Muscle layer of colon (tissue), 2 donors: ENCODE results near the gene SERTAD1.

ENCODE experiments used
- H3K27ac ChIP-seq: one replicate; pipeline ENCODE4 v1.7.0; 2013; ENCODE audit warnings: low read depth, mild to moderate bottlenecking, low read length, moderate library complexity
- H3K27me3 ChIP-seq, 2 donors: one replicate each; pipeline ENCODE4 v1.7.0; 2013; ENCODE audit warnings: low read length in 2 of 2, mild to moderate bottlenecking in 2 of 2; ENCODE audit not compliant: insufficient read depth in 2 of 2, control insufficient read depth in 1 of 2
- H3K36me3 ChIP-seq: one replicate; pipeline ENCODE4 v1.7.0; 2013; ENCODE audit warnings: mild to moderate bottlenecking, low read length; ENCODE audit not compliant: insufficient read depth
- H3K4me1 ChIP-seq: one replicate; pipeline ENCODE4 v1.7.0; 2013; ENCODE audit warnings: mild to moderate bottlenecking, low read length; ENCODE audit not compliant: insufficient read depth
- H3K4me3 ChIP-seq, 2 donors: one replicate each; pipeline ENCODE4 v1.7.0; 2013; ENCODE audit warnings: low read length in 2 of 2, low read depth in 1 of 2, mild to moderate bottlenecking in 1 of 2, moderate library complexity in 1 of 2
- H3K9ac ChIP-seq: one replicate; pipeline ENCODE4 v1.7.0; 2013; ENCODE audit warnings: low read length
- H3K9me3 ChIP-seq: one replicate; pipeline ENCODE4 v1.7.0; 2013; ENCODE audit warnings: mild to moderate bottlenecking, low read length
- donor health status: abdominal sarcoma.
- donor health status: Adenocarcinoma of cecum.

Gene SERTAD1, protein sequence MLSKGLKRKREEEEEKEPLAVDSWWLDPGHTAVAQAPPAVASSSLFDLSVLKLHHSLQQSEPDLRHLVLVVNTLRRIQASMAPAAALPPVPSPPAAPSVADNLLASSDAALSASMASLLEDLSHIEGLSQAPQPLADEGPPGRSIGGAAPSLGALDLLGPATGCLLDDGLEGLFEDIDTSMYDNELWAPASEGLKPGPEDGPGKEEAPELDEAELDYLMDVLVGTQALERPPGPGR

DNA sequence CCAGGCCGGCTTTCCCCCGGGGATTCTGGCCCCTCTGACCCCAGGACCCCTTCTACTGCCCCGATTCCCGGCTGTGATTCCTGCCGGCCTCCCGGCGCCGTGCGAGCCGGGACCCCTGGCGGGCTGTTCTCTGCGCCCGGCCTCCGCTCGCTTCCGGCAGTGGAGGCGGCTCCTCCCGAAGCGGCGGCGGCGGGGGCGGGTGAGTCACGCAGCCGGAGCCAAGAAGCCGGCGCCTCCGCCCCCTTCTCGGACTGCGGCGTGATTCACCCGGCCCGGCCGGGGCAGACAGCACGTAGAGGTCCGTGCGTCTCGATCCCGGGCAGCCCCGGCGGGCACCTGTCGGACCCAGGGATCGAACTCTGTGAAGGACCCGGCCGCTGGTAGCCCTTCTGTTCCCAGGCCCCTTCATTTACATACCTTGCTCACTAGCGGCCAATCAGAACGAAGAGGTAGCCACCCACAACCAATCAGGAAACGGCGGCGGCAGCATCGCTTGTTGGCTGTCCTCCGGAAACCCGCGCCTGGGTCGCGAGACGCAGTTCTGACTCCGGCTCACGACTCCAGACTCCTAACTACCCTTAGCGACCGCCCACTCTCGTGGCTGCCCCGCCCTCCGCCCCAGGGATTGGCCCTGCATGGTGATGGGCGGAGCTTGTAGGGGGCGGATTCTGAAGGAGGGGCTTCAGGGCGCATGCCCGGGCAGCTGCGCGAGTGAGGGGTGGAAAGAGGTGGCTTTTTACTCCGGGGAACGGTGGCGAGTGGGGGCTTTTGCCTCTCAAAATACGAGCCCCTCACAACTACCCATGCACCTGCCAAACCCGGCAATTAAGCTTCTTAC, at the start of gene SERTAD1:
TSS of gene SERTAD1 (minus strand) at position 543 of the 838 bp plus-strand sequence. CDS start 2,446 bp downstream, outside the sequence.
- Histone ChIP-seq H3K27ac (peak within 1 kb of the TSS; percentile 99), H3K4me1 (peaks cover 31% of the 10 kb centered on the region), H3K9ac (peak within 1 kb of the TSS; percentile 88), H3K36me3 (peaks cover 14% of the 10 kb centered on the region), H3K27me3 (no peaks in the 10 kb centered on the region), H3K4me3 (peak within 1 kb of the TSS; percentile 79 to 83), H3K9me3 (no peaks in the 10 kb centered on the region)

DNA sequence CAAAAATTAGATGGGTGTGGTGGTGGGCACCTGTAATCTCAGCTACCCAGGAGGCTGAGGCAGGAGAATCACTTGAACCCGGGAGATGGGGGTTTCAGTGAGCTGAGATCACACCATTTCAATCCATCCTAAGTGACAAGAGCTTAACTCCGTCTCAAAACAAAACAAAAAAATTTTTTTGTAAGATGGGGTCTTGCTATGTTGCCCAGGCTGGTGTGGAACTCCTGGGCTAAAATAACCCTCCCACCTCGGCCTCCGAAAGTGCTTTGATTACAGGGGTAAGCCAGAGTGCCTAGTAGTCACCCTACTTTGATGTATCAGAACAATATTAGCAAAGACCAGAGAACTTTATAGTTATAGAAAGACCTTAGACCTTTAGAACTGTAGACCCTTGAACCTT, 48.9 kb upstream of the SERTAD1 start:
- H3K9me3 ChIP-seq: no peaks in the 10 kb centered on the region
- H3K36me3 ChIP-seq: no peaks in the 10 kb centered on the region
- no peak overlapping the region for H3K27ac ChIP-seq
- no peak overlapping the region for H3K9ac ChIP-seq
- no peaks in the 10 kb centered on the region for H3K27me3 ChIP-seq
- no peaks in the 10 kb centered on the region for H3K4me1 ChIP-seq
- no peak overlapping the region for H3K4me3 ChIP-seq

DNA sequence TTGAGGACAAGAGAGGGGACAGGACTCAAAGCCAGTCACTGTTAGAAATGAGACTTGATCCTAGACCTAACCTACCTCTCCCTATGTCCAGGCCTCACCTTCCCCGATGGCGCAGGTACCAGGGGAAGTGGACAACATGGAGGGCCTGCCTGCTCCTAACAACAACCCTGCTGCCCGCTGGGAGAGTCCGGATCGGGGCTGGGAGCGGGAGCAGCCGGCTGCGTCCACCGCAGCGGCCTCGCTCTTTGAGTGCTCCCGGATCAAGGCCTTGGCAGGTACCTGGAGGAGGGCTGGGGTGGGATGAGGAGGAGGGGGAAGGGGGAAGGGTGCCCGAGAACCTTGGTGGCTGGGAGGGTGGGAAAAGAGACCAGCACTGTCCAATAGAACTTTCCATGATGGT, 46.7 kb upstream of the SERTAD1 start:
- Histone ChIP-seq H3K36me3 (no peaks in the 10 kb centered on the region), H3K9me3 (no peaks in the 10 kb centered on the region), H3K4me3 (no peak overlapping the region), H3K27ac (no peak overlapping the region), H3K4me1 (peaks cover 3% of the 10 kb centered on the region), H3K27me3 (no peaks in the 10 kb centered on the region), H3K9ac (no peak overlapping the region)

DNA sequence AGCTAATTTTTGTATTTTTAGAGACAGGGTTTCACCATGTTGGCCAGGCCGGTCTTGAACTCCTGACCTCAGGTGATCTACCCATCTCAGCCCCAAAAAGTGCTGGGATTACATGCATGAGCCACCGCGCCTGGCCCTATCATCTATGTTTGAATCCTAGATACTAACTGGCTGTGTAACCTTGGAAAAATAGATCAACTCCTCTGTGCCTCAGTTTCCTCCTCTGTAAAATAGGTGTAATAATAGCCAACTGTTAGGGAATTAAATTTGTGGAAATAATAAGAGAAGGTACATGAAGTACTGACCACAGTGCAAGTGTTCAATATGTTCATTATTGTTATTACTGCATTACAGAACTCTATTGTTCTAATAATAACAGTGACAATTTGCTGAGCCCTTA, 45.3 kb upstream of the SERTAD1 start:
- Histone ChIP-seq H3K9ac (no peak overlapping the region), H3K9me3 (no peaks in the 10 kb centered on the region), H3K4me3 (no peak overlapping the region), H3K27me3 (no peaks in the 10 kb centered on the region), H3K36me3 (no peaks in the 10 kb centered on the region), H3K4me1 (peaks cover 10% of the 10 kb centered on the region), H3K27ac (no peak overlapping the region)

DNA sequence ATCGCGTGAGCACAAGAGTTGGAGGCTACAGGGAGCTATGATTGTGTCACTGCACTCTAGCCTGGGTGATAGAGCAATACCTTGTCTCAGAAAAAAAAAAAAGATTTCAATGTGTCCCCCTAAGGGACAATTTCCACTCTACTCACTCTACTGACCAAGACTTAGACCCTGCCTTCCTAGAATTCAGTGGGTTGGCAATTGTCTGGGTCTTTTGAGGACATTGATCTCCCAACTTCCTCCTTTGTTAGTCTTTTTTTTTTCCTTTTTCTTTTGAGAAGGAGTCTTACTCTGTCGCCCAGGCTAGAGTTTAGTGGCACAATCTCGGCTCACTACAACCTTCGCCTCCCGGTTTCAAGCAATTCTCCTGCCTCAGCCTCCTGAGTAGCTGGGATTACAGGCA, 43.2 kb upstream of the SERTAD1 start:
- Histone ChIP-seq H3K4me3 (no peak overlapping the region), H3K36me3 (no peaks in the 10 kb centered on the region), H3K4me1 (peaks cover 20% of the 10 kb centered on the region), H3K9me3 (no peaks in the 10 kb centered on the region), H3K27me3 (no peaks in the 10 kb centered on the region), H3K9ac (no peak overlapping the region), H3K27ac (no peak overlapping the region)

DNA sequence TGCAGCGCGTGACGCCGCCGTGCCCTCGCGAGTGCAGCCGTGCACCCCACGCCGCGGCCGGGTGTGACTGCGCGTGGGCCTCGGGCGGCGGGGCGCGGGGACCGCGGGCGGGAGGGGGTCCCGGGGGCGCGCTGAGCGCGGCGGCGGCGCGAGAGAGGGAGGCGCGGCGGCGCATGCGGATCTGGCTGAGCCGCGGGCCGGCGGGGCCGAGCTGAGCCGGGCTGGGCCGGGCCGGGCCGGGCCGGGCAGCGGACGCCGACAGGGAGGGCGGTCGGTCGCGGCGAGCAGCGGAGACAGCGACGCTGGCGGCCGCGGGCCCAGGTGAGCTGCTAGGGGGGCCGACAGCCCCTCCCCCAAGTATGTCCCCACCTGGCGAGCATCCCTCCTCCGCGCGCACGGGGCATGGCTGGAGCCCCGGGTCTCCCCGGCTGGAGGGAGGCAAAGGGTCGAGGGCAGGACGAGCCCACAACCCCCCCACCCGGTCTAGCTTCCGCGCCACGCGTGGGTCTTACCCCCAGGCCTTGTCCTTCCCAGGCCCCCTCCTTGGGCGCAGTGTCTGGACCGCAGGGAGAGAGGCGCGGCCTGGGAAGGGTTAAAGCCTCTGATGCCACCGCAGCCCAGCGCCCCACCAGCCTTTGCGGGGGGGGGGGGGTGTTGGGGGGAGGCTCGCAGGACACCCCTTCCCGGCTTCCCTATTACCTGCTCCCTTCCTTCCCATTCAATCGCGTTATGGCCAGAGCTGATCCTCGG, 41.4 kb upstream of the SERTAD1 start, which contains the start of gene SPTBN4:
TSS of gene SPTBN4 (plus strand) at position 17 of the 750 bp plus-strand sequence. CDS start 5,621 bp downstream, outside the sequence.
- no peak within 1 kb of the TSS for H3K9ac ChIP-seq
- peaks cover 20% of the 10 kb centered on the region for H3K4me1 ChIP-seq
- peak within 1 kb of the TSS; percentile 49 to 97 for H3K4me3 ChIP-seq
- no peaks in the 10 kb centered on the region for H3K9me3 ChIP-seq
- no peaks in the 10 kb centered on the region for H3K36me3 ChIP-seq
- no peaks in the 10 kb centered on the region for H3K27me3 ChIP-seq
- peak within 1 kb of the TSS; percentile 54 for H3K27ac ChIP-seq

DNA sequence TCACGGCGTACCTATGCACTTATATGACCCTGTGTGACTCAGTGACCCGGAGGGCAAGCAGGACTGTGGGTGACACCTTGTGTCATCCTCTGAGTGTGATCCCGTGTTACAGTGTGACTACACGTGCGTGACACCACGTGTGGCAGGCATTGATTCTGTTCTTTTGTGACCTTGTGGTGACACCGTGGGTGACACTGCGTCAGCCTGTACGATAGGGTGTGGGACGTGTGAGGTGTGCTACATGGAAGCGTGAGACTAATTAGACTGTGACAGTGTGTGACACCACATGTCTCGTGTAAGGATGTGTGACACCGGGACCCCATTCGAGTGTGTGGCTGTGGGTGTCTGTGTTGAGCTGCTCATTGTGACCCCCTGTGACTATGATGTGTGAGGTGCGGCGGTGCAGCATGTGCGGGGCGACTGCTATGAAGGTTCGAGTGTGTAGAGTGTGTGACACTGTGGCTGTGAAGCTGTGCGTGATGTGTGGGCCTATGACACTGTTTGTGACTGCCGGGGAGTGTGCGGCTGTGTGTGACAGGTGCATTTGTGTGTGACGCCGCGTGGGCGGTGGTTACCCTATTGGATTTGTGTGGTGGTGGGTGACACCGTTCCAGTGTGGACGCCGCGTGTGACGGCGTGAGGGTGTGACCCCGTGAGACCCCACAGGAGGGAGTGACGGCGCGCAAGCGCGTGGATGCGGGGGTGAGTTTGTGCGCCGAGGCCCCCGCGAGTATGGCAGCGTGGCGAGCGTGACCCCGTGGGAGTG, 40.6 kb upstream of the SERTAD1 start:
- peak overlapping the region; percentile 54 for H3K27ac ChIP-seq
- no peak overlapping the region for H3K9ac ChIP-seq
- peaks cover 20% of the 10 kb centered on the region for H3K4me1 ChIP-seq
- H3K27me3 ChIP-seq: no peaks in the 10 kb centered on the region
- H3K9me3 ChIP-seq: no peaks in the 10 kb centered on the region
- H3K36me3 ChIP-seq: no peaks in the 10 kb centered on the region
- peak overlapping the region; percentile 49 to 97 for H3K4me3 ChIP-seq

DNA sequence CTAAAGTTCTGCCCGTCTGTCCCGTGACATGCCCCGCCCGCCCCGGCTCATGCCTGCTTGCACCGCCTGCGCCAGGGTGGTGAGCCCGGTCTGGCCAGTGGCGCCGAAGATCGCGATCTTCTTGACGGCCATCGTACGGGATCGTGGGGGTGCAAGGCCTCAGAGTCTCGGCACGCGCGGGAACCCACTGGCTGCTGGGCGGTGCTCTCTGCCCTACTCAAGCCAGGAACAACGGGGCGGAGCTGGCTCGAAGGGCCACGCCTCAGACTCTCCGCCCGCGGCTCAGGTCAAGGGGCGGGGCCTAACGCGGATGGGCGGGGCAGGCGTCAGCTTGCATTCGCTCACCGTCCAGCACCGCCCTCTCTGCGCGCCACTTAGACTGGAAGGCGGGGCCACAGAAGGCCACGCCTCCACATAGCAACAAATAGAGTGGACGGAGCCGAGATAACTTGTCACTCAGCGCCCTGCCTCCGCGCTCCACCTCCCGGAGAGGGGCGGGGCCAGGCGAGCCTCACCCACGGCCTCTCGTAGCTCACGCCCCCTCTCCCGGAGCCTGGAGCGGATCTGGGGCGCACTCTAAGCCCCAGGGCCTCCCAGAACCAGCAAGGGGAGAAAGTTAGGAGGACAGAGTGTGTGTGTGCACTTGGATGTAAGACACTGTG, 39.9 kb upstream of the SERTAD1 start, which contains the start of gene BLVRB:
TSS of gene BLVRB (minus strand) at position 189 of the 662 bp plus-strand sequence. CDS start at position 132, 57 bp downstream.
- peak within 1 kb of the TSS; percentile 85 for H3K27ac ChIP-seq
- H3K36me3 ChIP-seq: no peaks in the 10 kb centered on the region
- no peaks in the 10 kb centered on the region for H3K9me3 ChIP-seq
- peak within 1 kb of the TSS; percentile 59 to 97 for H3K4me3 ChIP-seq
- H3K9ac ChIP-seq: peak within 1 kb of the TSS; percentile 92
- H3K4me1 ChIP-seq: peaks cover 20% of the 10 kb centered on the region
- no peaks in the 10 kb centered on the region for H3K27me3 ChIP-seq

DNA sequence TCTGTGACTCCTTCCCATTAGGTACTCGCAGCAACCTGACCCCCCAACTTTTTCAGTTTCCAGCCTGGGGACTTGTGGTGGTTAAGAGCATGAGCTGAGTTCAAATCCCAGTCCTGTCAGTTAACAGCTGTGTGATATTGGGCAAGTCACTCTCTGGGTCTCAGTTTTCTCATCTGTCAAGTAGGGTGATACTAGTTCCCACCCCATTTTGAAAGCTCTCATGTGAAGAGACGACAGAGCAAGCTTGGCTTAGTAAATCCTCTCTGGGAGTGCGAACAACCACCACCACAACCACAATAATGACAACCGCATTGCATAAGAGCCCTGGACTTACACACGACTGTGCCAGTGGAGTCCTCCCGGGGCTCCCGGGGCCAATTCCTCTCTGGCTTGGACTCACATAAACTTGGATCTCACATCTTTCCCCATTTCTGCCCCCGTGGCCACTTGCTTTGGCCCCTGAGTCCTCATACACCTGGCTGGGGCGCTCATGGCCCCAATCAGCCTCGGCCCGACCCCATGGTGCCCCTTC, 39.3 kb upstream of the SERTAD1 start:
- Histone ChIP-seq H3K9me3 (no peaks in the 10 kb centered on the region), H3K4me1 (peaks cover 20% of the 10 kb centered on the region), H3K36me3 (no peaks in the 10 kb centered on the region), H3K27ac (peak overlapping the region; percentile 85), H3K27me3 (no peaks in the 10 kb centered on the region), H3K9ac (peak overlapping the region; percentile 92), H3K4me3 (peak overlapping the region; percentile 59 to 97)
